Middle frontal gyrus (tissue), 1 donor: ENCODE data around the gene MEGF11.

ENCODE experiments used
- DNase-seq: peaks from one replicate; pipeline ENCODE4 v3.0.0-alpha.2; 2015; ENCODE audit warnings: low spot score; ENCODE audit errors: extremely low spot score

MEGF11 gene

DNA sequence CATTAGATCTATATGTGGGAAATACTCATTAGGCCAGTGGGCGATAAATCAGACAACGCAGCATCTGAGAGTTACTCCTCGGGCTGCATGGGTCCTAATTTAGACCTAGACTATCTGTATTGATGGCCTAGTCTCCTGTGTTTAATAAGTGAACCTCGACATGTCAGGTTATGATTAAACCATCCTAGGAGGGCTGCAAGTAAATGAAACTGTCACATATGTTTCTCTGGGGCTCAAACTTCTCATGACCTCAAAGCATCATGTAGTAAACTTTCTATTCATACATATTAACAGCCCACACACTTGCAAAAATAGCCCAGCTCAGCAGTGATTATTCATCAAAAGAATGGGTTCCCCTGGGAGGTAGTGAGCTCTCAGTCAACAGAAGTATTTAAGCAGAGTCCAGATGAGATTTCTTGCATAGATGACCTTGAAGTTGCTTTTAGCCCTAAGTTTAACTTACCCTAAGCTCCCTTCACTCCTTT is 332.7 kb downstream of the MEGF11 start:
- no peak for DNase-seq

DNA sequence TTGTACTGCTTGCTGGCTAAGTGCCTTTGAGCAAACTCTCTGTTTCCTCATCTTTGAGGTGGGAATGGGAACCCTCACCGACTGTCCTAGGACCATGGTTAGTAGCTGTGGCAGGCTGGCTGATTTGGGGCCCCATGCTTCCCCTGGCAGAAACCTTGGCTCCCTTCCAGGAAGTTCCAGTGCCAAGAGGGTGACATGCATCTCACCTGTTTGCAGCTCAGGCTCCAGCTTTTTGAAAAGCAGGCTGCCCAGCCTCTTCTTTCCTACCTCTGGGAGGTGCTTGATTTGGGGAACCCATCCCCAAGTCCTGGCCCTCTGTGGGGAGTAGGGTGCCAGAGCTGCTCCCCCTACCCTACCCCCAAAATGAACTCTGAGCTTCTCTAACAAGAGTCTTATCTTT is 333.4 kb downstream of the MEGF11 start:
- no peak for DNase-seq

DNA sequence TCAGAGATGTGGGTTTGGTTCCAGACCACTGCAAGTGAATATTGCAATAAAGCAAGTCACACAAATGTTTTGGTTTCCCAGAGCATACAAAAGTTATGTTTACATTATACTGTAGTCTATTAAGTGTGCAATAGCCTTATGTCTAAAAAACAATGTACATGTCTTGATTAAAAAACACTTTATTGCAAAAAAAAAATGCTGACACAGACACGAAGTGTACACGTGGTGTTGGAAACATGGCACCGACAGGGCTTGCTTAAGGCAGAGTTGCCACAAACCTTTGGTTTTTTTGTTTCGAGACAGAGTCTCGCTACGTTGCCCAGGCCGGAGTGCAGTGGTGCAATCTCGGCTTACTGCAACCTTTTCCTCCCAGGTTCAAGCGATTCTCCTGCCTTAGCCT is 334.2 kb downstream of the MEGF11 start:
- DNase-seq = no peak

DNA sequence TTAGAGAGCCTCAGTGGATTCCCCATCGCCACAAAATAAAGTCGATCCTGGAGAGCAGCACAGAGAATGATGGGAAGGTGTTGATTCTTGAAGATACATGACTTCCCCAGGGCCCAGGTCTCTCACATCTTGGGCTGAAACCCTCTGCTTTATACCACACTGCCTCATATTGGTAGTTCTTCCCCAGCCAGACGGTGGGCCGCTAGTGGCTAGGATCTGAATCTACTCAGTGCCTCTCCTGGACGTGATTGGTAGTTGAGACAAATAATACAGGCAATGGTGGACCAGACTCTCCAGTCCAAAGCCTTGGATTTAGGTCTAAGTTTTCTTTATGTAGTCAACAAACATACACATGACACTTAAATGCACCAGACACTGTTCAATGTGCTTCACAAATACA is 334.6 kb downstream of the MEGF11 start:
- DNase-seq = no peak

DNA sequence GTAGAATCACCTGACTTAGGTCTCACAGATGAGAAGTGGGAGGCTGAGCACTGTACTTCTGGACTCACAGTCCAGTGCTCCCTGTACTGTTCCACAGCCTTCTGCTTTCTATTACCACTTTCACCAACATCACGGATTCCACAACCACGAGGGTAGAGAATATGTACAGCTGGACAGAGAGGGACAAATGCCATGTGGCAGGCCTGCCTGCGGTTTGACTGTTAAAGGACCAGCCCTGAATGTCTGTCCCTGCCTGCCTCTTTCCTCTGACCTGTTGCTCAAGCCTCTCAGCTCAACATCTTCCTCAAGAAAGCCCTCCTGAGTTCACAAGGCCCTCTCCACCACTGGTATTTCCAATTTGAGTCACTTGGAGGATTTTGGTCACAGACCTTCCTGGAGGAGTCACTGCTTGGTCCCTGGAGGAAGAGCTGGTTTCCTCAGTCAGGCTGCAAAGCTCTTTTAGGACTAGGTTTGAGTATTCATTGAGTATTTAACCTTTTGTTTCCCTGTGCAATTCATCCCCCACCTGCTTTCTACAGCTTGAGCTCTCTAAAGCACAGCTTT is 335.1 kb downstream of the MEGF11 start:
- DNase-seq = no peak

DNA sequence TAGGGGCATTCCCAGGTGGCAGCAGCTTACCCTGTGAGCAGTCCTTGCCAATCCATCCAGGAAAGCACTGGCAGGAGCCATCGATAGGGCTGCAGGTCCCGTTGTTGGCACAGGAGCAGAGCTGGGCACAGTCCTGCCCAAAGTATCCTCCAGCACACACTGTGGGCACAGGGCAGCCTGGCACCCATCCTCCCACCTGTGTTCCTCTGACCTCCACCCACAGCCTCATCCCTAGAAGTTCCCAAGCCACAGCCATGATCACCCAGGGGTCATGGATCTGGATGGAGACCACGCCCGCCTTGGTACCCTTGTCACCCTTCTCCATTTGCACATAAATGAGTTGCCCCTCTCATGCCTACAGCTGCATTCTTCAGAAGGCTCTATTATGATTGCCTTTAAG is 335.6 kb downstream of the MEGF11 start:
- no peak for DNase-seq

DNA sequence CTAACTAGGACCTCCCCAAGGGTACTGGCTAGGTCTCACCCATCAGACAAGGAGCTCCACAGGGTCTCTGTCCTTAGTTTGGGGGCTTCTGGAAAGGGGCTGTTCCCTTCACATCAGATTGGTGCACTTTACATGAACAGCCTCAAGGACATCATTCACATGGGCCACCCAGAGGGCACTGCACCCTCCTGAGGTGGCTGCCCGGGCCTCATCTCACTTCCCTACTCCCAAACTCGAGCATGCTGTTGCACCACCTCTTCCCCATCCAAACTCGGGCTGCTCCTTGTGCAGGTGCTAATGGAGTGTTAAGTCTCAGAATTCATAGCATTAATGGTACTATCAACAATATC is 336.2 kb downstream of the MEGF11 start:
- DNase-seq = no peak

DNA sequence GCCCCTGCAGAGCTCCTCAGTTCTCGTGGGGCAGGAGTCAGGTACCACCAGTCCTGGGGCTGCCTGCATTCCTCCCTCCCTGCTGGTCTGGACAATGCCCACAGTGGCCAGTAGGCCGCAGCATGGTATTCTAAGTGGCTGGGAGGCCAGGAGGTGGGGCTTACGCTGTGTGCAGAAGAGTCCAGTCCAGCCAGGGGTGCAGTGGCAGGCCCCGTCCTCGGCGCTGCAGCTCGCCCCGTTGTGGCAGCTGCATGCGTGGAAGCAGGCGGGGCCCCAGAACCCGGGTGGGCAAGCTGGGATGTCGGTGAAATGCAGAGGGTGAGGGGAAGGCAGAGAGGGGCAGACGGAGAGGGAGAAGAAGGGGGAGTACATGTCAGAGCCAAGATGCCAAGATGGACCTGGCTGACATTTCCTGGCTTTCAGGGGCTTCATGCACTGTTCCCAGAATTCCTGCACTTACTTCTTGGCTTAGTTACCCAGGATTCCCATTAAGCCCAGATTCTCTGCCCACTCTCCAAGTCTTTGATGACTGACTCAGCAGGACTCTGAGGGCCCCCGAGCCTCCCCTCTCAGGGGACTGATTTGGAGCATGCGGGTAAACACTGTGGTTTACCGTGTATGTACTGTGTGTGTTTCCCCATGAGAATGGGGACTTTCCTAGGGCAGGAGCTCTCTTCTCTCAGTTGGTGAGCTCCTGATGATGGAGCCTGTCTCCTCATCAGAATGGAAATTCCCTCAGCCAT is 336.7 kb downstream of the MEGF11 start:
- DNase-seq = peak; percentile 18

DNA sequence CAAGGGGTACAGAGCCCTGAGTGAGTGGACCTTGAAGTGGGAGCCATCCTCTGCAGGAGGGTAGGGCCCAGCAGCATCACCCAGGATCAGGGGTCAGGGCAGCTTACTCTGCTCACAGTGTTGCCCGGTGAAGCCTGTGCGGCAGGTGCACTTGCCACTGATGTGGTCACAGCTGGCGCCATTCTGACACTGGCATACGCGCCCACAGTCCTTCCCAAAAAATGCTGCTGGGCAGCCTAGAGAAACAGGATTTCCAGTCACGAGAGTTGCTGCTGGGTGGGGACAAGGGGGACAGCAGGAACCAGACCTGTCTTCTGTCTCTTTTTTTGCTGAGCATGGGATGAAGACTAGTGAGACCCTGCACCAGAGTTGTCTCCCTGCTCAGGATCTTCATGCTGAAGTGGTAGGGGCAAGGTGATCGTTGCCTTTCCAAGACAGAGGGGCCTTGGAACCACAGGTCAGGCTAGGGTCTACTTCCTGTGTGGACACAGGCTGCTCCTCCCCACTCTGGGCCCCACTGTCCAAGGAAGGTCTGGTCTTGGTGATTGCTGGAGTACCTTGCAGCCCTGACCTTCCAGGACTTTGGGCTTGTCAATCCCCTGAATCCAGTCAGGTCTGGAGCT is 337.4 kb downstream of the MEGF11 start:
- no peak for DNase-seq

DNA sequence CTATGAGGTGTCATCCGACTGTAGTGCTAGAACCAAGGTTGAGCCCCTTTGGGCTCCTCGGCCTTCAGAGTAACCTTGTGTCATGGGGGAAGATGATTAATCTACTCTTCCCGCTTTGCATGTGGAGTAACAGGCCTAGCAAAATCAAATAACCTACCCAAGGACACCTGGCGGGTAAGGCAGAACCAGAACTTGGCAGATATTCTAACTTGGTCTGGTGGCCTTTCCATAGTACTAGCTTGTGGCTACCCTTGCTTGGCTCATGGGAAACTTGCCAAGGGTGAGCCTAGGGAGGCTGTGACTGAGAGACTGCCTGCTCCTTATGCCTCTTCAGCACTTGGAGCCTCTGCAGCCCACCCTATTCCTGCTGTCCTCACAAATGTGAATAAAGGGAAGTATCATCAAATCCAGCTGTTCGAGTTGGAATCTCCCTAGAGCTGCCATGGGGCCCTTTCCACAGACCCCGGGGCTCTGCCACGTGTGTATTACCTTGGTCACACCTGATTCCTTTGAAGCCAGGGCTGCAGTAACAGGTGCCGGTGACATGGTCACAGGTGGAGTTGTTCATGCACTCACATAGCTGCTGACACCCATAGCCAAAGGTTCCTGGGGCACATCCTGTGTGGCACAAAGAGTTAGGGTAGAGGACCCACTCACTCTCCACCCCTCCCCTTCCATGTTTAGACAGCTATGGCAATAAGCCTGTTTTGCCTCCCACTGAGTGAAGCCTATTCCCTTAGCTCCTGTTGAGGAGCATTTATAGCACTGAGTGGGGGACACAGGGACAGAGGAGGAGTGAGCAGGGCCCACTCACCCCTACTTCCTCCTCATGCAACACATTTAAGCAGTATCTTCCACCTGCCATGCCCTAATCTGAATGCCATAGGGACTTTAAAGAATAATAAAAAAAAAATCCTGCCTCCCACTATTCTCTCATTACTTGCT is 338.3 kb downstream of the MEGF11 start:
- DNase-seq = no peak

DNA sequence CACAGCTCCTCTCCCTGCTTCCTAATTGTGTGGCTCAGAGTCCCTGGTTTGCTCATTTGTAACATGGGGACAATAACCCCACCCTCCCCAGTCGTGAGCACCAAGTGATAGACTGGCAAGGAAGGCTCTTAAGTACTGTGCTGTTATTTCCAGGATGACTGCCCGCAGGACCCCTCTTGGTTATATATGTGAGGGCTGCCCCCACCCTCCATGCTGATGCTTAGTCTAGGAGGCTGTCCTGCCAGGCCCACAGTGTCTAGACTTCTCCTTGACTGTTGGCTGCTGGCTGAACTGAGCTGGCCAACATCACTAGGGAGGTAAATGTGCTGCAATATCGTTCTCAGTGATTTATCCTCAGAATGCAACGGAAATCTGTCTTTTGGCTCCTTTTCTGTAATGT is 339.2 kb downstream of the MEGF11 start:
- no peak for DNase-seq

DNA sequence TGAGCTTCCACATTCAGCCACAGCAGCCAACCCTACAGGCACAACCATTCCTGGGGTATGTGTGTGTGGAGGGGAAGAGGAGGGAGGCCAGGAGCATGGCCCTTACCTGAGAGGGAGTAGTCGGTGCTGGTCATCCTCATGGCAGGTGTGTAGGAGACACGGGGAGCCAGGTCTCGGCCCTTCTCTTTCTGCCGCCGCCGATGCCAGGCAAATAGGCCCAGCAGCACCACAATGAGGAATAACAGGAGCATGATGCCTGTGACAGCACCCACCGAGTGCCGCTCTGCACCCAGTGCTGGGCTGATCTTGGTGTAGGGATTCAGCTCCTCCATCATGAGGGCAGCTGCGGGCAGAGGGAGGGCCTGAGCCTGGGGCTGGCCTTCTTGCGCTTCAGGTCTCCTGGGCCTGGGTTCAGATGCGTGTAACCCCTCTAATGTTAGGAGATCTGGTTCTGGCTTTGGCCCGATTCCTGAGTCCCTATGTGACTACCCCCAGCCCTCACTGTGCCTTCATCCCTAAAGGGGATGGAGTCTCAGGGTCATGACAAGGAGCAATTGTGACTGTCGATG is 339.8 kb downstream of the MEGF11 start:
- DNase-seq = no peak

DNA sequence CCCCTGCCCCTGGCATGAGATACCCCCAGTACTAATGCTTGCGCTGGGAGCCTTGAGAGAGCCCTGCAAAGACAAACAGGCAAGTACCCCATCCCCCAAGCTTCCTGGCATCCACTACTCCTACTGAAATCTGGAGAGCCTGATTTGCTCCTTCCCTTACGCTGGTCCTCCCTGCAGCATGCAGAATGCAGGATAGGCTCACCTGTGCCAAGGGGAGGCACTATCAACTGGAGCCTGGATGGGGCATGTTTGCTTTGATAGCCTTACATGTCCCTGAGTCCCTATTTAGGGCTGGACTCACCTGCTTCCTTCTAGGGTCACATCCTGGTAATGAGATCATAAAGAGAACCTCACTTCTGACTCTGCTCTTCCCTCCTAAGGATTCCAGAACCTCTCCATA is 341.3 kb downstream of the MEGF11 start:
- DNase-seq = no peak

DNA sequence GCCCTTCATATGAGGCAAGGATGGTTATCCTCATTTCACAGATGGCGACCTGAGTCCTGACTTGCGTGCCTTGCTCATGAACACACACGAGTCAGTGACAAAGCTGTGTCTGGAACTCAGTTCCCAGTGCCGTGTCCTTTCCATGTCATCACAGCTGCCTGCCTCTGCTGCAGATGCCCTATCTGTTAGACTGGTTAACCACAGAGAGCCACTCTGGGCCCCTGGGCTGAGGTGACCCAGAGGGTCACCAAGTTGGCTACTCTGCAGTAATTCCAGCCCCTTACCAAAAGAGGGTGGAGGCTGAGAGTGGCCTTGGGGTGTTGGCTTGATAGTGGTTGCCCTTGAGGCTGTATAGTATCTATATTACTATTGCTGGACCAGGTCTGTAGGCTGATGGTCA is 343.2 kb downstream of the MEGF11 start:
- no peak for DNase-seq

DNA sequence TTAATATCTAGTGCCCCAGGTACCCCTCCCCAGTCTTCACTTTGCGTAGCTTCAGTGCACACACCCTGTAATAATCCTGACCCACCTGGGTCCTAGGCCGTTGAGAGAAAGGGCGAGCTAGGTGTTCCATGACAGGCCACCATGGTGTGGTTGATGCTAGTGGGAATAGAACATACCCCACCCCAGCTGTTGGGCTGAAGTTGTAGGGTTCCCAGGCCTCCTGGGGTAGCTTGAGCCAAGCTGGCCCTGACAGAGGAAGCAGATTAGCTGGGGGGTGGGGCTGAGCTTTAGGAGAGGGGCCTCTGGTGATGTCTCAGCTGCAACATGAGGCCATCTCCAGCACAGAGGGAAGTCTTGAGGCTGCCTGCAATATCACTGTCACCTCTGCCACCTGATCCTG is 343.7 kb downstream of the MEGF11 start:
- DNase-seq = no peak

DNA sequence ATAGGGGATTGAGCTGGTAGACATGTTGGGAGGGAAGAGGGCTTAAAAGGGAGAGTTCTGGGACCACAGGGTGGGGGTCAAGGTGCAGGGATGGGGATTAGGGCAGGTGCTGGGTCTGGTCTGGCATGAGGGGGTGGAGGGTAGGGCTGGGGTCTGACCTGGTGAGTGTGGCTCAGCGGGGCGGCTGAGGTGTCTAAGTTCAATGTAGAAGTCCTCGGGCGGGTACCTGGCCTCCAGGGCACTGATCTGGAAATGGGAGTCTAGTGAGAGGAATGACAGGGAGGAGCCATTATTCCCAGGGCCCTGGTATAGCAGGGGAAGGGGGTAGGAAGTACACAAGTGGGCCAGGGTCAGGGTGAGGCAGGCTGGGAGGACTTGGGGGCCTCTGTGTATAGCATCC is 344.7 kb downstream of the MEGF11 start:
- DNase-seq = no peak

DNA sequence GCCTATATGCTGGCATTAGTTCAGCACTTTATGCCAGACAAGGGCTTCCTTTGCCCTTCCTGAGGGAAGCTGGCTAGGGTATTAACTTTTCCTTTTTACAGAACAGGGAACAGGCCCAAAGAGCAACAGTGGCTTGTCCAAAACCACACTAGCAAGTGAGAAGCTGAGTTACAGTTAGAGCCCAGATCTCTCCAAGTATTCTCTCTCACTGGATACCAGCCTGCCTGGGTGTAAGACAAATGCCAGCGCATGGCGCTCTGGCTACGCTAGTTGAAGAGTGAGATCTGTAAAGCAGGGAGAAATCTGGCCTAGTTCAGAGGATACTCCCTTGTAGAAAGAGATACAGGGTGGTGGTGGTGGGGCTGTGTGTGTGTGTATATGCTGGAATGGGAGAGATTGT is 345.9 kb downstream of the MEGF11 start:
- no peak for DNase-seq

DNA sequence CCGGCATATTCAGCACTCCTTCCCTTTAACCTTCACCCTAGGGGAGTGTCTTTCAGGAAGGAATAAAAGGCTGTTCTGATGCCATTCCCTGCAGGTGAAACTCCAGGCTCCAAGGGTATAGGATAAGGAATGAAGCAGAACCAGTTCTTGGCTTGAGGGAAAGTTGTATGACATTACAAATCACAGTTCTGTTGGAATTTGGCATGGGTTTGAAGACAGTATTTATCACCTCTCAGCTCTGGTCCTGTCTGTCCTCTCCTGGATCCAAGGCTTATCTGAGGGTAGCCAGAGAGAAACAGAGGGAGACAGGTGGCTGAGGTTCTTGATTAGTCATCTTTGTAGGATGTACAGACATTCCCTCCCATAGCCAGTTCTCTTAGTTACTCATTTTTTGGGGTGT is 347.2 kb downstream of the MEGF11 start:
- DNase-seq = no peak

DNA sequence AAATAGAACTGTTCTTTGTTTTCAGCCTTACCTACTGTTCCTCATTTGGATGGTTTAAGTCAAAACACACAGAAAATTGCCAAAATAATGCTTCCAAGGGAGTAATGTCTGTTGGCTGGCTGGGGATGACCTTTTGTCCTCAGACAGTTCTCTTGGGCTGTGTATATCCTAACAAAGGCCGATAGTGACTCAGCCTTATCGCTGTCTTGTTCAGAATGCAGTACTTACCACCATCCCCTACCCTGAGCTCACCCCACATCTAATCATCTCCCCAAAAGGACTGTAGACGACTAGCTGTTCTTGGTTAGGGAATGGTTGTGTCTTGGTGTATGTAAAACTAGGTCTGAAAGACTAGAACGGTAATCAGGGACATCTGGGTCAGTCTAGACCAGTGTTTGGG is 349.2 kb downstream of the MEGF11 start:
- DNase-seq = no peak

DNA sequence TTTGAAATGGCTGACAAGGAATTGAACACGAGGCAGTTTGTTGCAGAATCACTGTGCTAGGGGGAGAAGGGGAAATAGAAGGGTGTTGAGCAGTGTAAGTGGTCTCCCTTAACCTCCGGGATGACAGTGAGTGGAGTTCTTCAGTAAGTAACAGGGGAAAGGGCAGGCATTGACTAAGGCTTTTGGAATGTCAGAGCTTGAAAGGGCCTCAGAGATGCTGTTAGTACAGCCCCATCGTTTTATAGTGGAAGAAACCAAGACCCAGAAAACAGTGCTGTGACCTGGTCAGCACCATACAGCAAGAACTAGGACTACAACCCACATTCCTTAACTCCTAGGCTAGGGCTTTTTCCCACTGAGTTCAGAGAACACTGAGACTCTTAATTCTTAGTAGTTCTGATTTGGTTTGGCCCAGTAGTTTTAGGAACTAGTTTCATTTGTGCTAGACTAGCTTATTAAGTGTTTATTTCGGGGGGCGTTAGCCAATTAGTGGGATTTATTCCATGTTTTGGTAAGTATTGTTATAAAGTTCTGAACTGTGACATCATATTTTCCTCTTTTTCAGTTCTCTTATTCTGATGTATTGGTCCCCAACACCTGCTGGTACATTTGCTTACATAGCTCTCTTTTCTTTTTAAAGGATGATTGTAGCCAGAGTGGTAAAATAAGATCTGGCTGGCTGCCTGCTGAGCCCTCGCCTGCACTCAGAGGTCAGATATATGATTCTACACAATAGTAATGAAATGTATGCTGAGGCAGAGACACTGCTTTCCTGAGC is 350.1 kb downstream of the MEGF11 start:
- DNase-seq = no peak

DNA sequence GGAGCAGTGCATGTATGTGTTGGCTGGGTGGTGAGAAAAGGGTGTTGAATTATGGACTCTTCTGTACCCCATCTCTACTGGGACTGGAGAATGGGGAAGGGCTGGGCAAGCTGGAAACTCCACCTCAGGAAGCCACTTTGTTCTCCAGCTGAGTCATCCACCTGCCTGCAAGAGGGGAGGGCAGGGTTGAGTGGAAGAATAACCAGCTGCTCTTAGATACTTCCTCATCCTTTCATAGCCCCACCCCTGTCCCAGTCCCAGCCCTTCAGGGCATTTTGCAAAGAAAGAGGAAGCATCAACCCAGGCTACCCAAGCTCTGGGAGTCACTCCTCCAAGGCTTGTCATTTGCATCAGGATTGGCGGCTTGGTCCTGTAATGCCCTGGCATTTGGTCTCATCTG is 351.2 kb downstream of the MEGF11 start:
- DNase-seq = no peak
